Lung (tissue), 12 donors: ENCODE results near the gene NTM. TPM values are rescaled to one million over a fixed set of nuclear protein-coding genes. Genes with fewer than 3 reads are reported as not detected.
A peak's percentile ranks its signal among the peaks of the same experiment; 100 is the strongest.

Experiments used
- ATAC-seq: fragments of 200-7000 bp; cut with Tn5 transposase; one replicate; pipeline ENCODE4 v1.9.1; 2020; ENCODE audit warnings: moderate number of reproducible peaks; ENCODE audit not compliant: insufficient read depth, low FRiP score
- DNase-seq, 3 donors: peaks; one replicate each; pipeline ENCODE4 v3.0.0-alpha.2; 2013 to 2017
- H3K27ac ChIP-seq, 2 donors: one replicate each; pipeline ENCODE4 v1.5.1; 2013; ENCODE audit warnings: mild to moderate bottlenecking in 2 of 2, moderate library complexity in 2 of 2, control low read depth in 1 of 2, inconsistent platforms in 1 of 2, low read depth in 1 of 2, low read length in 1 of 2
- H3K27me3 ChIP-seq, 3 donors: one replicate each; pipeline ENCODE4 v1.5.1; 2013; ENCODE audit warnings: low read length in 2 of 3; ENCODE audit not compliant: control insufficient read depth in 3 of 3, insufficient read depth in 3 of 3
- H3K36me3 ChIP-seq, 4 donors: one replicate each; pipeline ENCODE4 v1.5.1; 2013; ENCODE audit warnings: low read length in 4 of 4, mild to moderate bottlenecking in 1 of 4, moderate library complexity in 1 of 4; ENCODE audit not compliant: control insufficient read depth in 4 of 4, insufficient read depth in 4 of 4
- H3K4me1 ChIP-seq, 5 donors: one replicate each; pipeline ENCODE4 v1.5.1; 2013; ENCODE audit warnings: low read length in 5 of 5, mild to moderate bottlenecking in 2 of 5, moderate library complexity in 1 of 5; ENCODE audit not compliant: control insufficient read depth in 5 of 5, insufficient read depth in 5 of 5
- H3K4me3 ChIP-seq: one replicate; pipeline ENCODE4 v1.5.1; 2013; ENCODE audit warnings: mild to moderate bottlenecking, control low read depth, moderate library complexity
- H3K9ac ChIP-seq, 2 donors: one replicate each; pipeline ENCODE4 v1.5.1; 2013; ENCODE audit warnings: low read length in 2 of 2, control low read depth in 1 of 2; ENCODE audit not compliant: insufficient read depth in 1 of 2
- H3K9me3 ChIP-seq, 4 donors: one replicate each; pipeline ENCODE4 v1.5.1; 2013; ENCODE audit warnings: low read length in 3 of 4, mild to moderate bottlenecking in 1 of 4, moderate library complexity in 1 of 4; ENCODE audit not compliant: control insufficient read depth in 4 of 4, insufficient read depth in 3 of 4
- CTCF ChIP-seq: IDR thresholded peaks from 2 replicates; pipeline ENCODE4 v1.5.1; 2012; ENCODE audit warnings: mild to moderate bottlenecking; ENCODE audit errors: control extremely low read depth, extremely low read depth
- WGBS, 2 donors: extraction: QIAGEN DNeasy Blood & Tissue Kit; methylation state at CpG; one replicate each; pipeline ENCODE4 v1.1.7; 2013; 5-methylcytosine and 5-hydroxymethylcytosine counted together
- polyA plus RNA-seq, 2 donors: library from polyadenylated mRNA; stranded (reverse); fragments of 200-250 nt; gene quantifications; one replicate each; pipeline ENCODE4 v1.2.1, GENCODE V29; 2013
- total RNA-seq, 2 donors: library from RNA; depleted of rRNA in 1 of 2; stranded (reverse); fragments of >200 nt in 1 of 2; gene quantifications; one replicate each; pipeline ENCODE4 v1.2.1, GENCODE V29; 2014 to 2021
- donor health status: control.
- donor health status: control.
- donor health status: Bipolar disorder and iron deficiency.
- donor health status: healthy.
- donor health status: DM: yes; HTN: yes; CAD: no.

Gene NTM
- total and polyA plus RNA-seq, 4 donors = 0.39 to 30.9 (median 7.2) TPM

GRCh38 chr11:131546218-131546895 lies 175.9 kb downstream of the NTM start:
- H3K4me1 ChIP-seq = peaks cover 0 to 4% (median 0%) of the 10 kb centered on the region in 5 donors
- TF ChIP-seq CTCF = no peak
- H3K36me3 ChIP-seq = no peaks in the 10 kb centered on the region
- DNase-seq (peak in 1 of 3 donors; percentile 11), ATAC-seq (no peak)
- H3K9me3 ChIP-seq = peaks cover 0 to 4% (median 2%) of the 10 kb centered on the region in 4 donors
- WGBS, 2 donors = 51 to 56% methylated on average over 10 of the region's 10 CpGs
- H3K27me3 ChIP-seq = peaks cover 0 to 12% (median 7%) of the 10 kb centered on the region in 3 donors
- H3K9ac ChIP-seq = no peak overlapping the region
- no peak overlapping the region for H3K27ac ChIP-seq
- H3K4me3 ChIP-seq = no peak overlapping the region

- Histone ChIP-seq H3K9me3 (peaks cover 0 to 4% (median 0%) of the 10 kb centered on the region in 4 donors), H3K4me3 (no peak overlapping the region), H3K27ac (no peak overlapping the region), H3K27me3 (peaks cover 0 to 16% (median 7%) of the 10 kb centered on the region in 3 donors), H3K9ac (no peak overlapping the region), H3K4me1 (no peaks in the 10 kb centered on the region), H3K36me3 (no peaks in the 10 kb centered on the region)
- no peak for ATAC-seq
- TF ChIP-seq CTCF = no peak
- DNase-seq = no peak
- 94 to 95% methylated on average over 2 of the region's 2 CpGs for WGBS, 2 donors
Measured at GRCh38 chr11:131549099-131549498, 178.7 kb downstream of the NTM start.

GRCh38 chr11:131549770-131550169 lies 179.4 kb downstream of the NTM start:
- Histone ChIP-seq H3K36me3 (no peaks in the 10 kb centered on the region), H3K4me1 (no peaks in the 10 kb centered on the region), H3K27ac (no peak overlapping the region), H3K27me3 (peaks cover 0 to 18% (median 7%) of the 10 kb centered on the region in 3 donors), H3K9me3 (peaks cover 0 to 4% (median 0%) of the 10 kb centered on the region in 4 donors), H3K4me3 (no peak overlapping the region), H3K9ac (no peak overlapping the region)
- ATAC-seq (no peak), DNase-seq (no peak)
- no peak for TF ChIP-seq CTCF
- WGBS, 2 donors = 54 to 66% methylated on average over 8 of the region's 8 CpGs
